HG02973 (cell line): Measurements from ENCODE around the gene CD2.

Source experiments
- ATAC-seq: cut with Tn5 transposase; IDR thresholded peaks from one replicate; pipeline ENCODE4 v1.9.1; 2021; ENCODE audit warnings: moderate library complexity; ENCODE audit not compliant: unreplicated experiment

The CD2 gene

DNA sequence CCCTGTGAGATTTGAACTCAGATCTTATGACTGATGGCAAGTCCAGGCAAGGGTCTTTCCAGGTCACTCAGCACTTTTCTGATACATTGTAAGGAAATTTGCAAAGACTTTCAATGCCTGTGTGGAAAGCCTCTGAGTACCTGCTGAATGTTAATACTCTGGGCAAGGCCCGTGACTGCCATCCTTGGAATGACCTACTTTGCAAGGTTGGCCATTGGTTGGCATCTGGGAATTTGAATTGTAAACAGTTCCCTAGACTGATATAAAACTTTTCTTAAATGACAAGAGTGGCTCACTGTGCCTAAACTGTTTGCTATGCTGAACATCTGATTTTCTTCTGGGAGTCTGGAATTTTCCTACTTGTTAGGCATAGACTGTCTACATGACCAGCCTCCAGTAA lies 57.1 kb downstream of the CD2 start:
- ATAC-seq: no peak

DNA sequence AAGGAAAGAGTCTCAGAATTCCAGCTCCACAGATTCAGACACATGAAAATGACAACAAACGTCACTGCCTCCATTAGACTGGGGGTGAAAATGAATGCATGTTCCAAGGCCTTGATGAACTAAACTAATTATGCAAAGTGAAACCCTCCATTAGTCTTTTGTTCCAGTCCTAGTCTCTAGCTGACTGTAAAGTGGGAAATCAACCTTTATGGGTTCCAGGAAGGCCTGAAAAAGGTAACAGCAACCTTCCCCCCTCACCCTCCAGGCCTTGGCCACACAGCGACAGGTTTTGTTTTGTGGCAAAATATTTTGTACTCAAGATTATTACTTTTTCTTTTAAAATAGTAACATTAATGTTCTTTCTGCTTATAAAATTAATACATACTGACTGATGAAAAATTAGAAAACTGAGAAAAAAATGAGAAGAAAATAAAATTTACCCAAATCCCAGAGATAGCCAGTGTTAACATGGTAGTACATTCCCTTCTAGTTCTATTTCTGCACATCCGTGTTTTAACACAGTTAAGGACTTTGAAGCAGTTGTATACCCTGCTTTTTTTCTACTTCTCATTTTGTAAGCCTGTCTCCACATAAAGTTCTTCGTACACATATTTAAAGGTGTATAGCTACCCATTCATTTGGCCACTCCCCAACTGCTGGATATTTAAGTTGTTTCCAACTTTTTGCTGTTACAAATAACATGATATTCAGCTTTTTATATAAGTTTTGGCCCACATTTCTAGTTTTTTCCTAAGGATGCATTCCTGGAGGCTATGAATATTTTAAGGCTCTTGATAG lies 60.9 kb downstream of the CD2 start:
- ATAC-seq: no peak

DNA sequence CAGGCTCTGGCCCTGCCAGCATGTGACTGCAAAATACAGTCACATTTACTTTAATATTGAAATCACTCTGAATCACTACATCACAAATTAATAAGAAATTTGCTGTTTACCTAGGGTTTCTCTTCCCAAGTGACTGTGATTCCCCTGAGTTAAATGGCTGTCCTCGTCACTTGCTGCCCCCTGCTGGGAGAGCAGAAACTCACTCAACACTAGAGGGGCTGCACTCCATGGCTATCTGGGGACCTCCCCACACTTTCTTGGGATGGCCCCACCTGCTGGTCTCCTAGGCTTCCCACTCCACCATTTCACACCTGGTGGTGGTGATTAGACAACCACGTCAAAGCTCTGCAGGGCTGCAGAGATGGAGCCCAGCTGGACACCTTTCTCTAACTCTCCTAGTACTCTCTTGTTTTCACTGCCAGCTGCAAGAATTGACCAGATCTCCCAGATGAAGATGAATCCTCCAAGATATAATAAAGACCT lies 63.4 kb downstream of the CD2 start:
- ATAC-seq: no peak
